ENCODE results near the gene RTCB.

GRCh38 chr22:32361257-32361656 lies 50.8 kb downstream of the RTCB start:
- no peak for TF ChIP-seq CTCF (IDR thresholded peaks at IDR 0.05)
- no peak for TF ChIP-seq EZH2phosphoT487 (IDR thresholded peaks at IDR 0.05)

All from neural progenitor cell (in vitro differentiated cells).